B cell (primary cell): ENCODE results near the gene ARL2. TPM values are rescaled to one million over a fixed set of nuclear protein-coding genes. Genes with fewer than 3 reads are reported as not detected.
A peak's percentile ranks its signal among the peaks of the same experiment; 100 is the strongest.

Experiments used
- ATAC-seq: fragments of 200-7000 bp; cut with Tn5 transposase; one replicate; pipeline ENCODE4 v1.10.0; 2021; ENCODE audit warnings: low read depth, mild to moderate bottlenecking, moderate number of reproducible peaks, moderate library complexity
- CTCF ChIA-PET: fragments of 350-600 bp; sonication (Branson Sonifier 250); formaldehyde crosslinking; loops from one replicate; lab custom pipeline; 2021; ENCODE audit warnings: antibody characterized with exemption, inconsistent platforms; lab: Charles Lee
- POLR2A ChIA-PET: fragments of 350-600 bp; sonication (Branson Sonifier 250); formaldehyde crosslinking; loops from one replicate; lab custom pipeline; 2021; ENCODE audit warnings: antibody characterized with exemption; lab: Charles Lee
- DNase-seq: peaks from one replicate; pipeline ENCODE4 v3.0.0; 2013
- H2AFZ ChIP-seq: 2 replicates; pipeline ENCODE4 v1.6.1; 2012; ENCODE audit warnings: mild to moderate bottlenecking, low read depth, low read length; ENCODE audit not compliant: insufficient read depth, poor library complexity, severe bottlenecking
- H3K27ac ChIP-seq, 2 donors: 1 replicate in 1 of 2; 2 replicates in 1 of 2; pipeline ENCODE4 v1.5.1; 2012 to 2013; ENCODE audit warnings: low read length in 2 of 2, mild to moderate bottlenecking in 2 of 2, moderate library complexity in 1 of 2
- H3K27me3 ChIP-seq, 4 experiments: fragments of 200-600 bp in 1 of 4; sonication (generic) in 1 of 4; replicated peaks in 1 of 4; 1 replicate in 2 of 4; 2 replicates in 2 of 4; pipeline versions ENCODE4 v1.6.1 to v1.7.0; 2013 to 2016; ENCODE audit warnings: low read length in 3 of 4, mild to moderate bottlenecking in 2 of 4, mixed read lengths in 1 of 4, moderate library complexity in 1 of 4; ENCODE audit not compliant: insufficient read depth in 4 of 4, control insufficient read depth in 3 of 4; ENCODE audit errors: control extremely low read depth in 1 of 4
- H3K36me3 ChIP-seq, 2 experiments: replicated peaks in 1 of 2; 1 replicate in 1 of 2; 2 replicates in 1 of 2; pipeline versions ENCODE4 v1.6.1 to v1.7.1; 2013; ENCODE audit warnings: low read length in 1 of 2; ENCODE audit not compliant: insufficient read depth in 2 of 2, control insufficient read depth in 1 of 2; ENCODE audit errors: control extremely low read depth in 1 of 2, extremely low read depth in 1 of 2
- H3K4me1 ChIP-seq, 2 donors: fragments of 200-600 bp in 1 of 2; sonication (generic) in 1 of 2; 1 replicate in 1 of 2; 2 replicates in 1 of 2; pipeline versions ENCODE4 v1.5.1 to v1.6.1; 2013 to 2017; ENCODE audit warnings: low read length in 2 of 2; ENCODE audit not compliant: control insufficient read depth in 2 of 2, insufficient read depth in 2 of 2
- H3K4me2 ChIP-seq: replicated peaks from 2 replicates; pipeline ENCODE3; 2012; ENCODE audit warnings: mild to moderate bottlenecking, low read depth, low read length; ENCODE audit not compliant: poor library complexity, severe bottlenecking
- H3K4me3 ChIP-seq, 5 experiments: fragments of 200-600 bp in 1 of 5; sonication (generic) in 1 of 5; 1 replicate in 3 of 5; 2 replicates in 2 of 5; pipeline versions ENCODE4 v1.5.1 to v1.7.0; 2011 to 2016; ENCODE audit warnings: low read length in 4 of 5, mild to moderate bottlenecking in 4 of 5, low read depth in 2 of 5, control low read depth in 1 of 5, moderate library complexity in 1 of 5; ENCODE audit not compliant: insufficient read depth in 1 of 5; ENCODE audit errors: control extremely low read depth in 1 of 5, extremely low read depth in 1 of 5
- H3K79me2 ChIP-seq: fragments of 200-600 bp; sonication (generic); one replicate; pipeline ENCODE4 v1.6.0; 2016; ENCODE audit warnings: low read length; ENCODE audit not compliant: control insufficient read depth, insufficient read depth
- H3K9ac ChIP-seq: fragments of 200-600 bp; sonication (generic); 2 replicates; pipeline ENCODE4 v1.6.1; 2017; ENCODE audit warnings: mild to moderate bottlenecking, low read length, moderate library complexity
- H3K9me3 ChIP-seq, 3 donors: one replicate each; pipeline versions ENCODE4 v1.6.1 to v1.7.1; 2013; ENCODE audit warnings: low read length in 2 of 3; ENCODE audit not compliant: control insufficient read depth in 2 of 3, insufficient read depth in 1 of 3; ENCODE audit errors: control extremely low read depth in 1 of 3
- H4K20me1 ChIP-seq: 2 replicates; pipeline ENCODE4 v1.6.0; 2012; ENCODE audit warnings: mild to moderate bottlenecking, low read length; ENCODE audit not compliant: insufficient read depth, control insufficient read depth, poor library complexity, severe bottlenecking
- H3K27ac Mint-ChIP-seq: one replicate; pipeline ENCODE4 v1.8.0; 2021; ENCODE audit warnings: mixed read lengths
- H3K27me3 Mint-ChIP-seq: one replicate; pipeline ENCODE4 v1.8.0; 2021; ENCODE audit warnings: mixed read lengths
- H3K4me1 Mint-ChIP-seq: one replicate; pipeline ENCODE4 v1.8.0; 2021; ENCODE audit warnings: mixed read lengths
- H3K4me3 Mint-ChIP-seq: one replicate; pipeline ENCODE4 v1.8.0; 2021; ENCODE audit warnings: mixed read lengths
- H3K9me3 Mint-ChIP-seq: one replicate; pipeline ENCODE4 v1.8.0; 2022; ENCODE audit warnings: mixed read lengths; ENCODE audit not compliant: insufficient read depth
- CTCF ChIP-seq: fragments of 200-600 bp; IDR thresholded peaks from one replicate; pipeline ENCODE4 v1.8.0; 2022; ENCODE audit warnings: antibody characterized with exemption, mild to moderate bottlenecking
- EZH2 ChIP-seq: IDR thresholded peaks from 2 replicates; pipeline ENCODE4 v1.6.1; 2012; ENCODE audit warnings: borderline replicate concordance, low read depth, mild to moderate bottlenecking, moderate library complexity, low read length; ENCODE audit not compliant: insufficient read depth, poor library complexity, severe bottlenecking
- WGBS: methylation state at CpG from one replicate; pipeline ENCODE4 v1.1.5; 2013; ENCODE audit warnings: missing lambda C conversion rate; ENCODE audit not compliant: insufficient coverage; 5-methylcytosine and 5-hydroxymethylcytosine counted together
- intact Hi-C: fragments of 100-400 bp; cut with micrococcal nuclease; formaldehyde crosslinking; loops from one replicate; pipeline ENCODE4 v1.10.0; 2022
- polyA plus RNA-seq: library from polyadenylated mRNA; depleted of rRNA; stranded (reverse); fragments of >200 nt; gene quantifications from 2 replicates; pipeline ENCODE4 v1.2.3, GENCODE V29; 2012
- total RNA-seq, 2 donors: library from RNA; stranded (reverse); fragments of 120-200 nt in 1 of 2; gene quantifications; 1 replicate in 1 of 2; 2 replicates in 1 of 2; pipeline versions ENCODE4 v1.2.3 to v1.2.4, GENCODE V29; 2013 to 2022

ARL2 gene
- total and polyA plus RNA-seq, 2 donors (not counting 1 experiment from before 2014, with no cell fraction given), result 43.4 to 53.6 TPM

- ATAC-seq, result peak; percentile 22
- no peak overlapping the region for H3K9ac ChIP-seq
Measured at GRCh38 chr11:64970731-64971151, 43.2 kb upstream of the ARL2 start.

More at GRCh38 chr11:64970731-64971151, 43.2 kb upstream of the ARL2 start:
- Histone ChIP-seq H4K20me1 (no peaks in the 10 kb centered on the region), H2AFZ (no peak overlapping the region), H3K27ac (no peak overlapping the region), H3K9me3 (no peaks in the 10 kb centered on the region), H3K4me1 (peaks cover 31 to 40% of the 10 kb centered on the region in 2 donors), H3K36me3 (no peaks in the 10 kb centered on the region), H3K79me2 (no peaks in the 10 kb centered on the region), H3K4me3 (no peak overlapping the region), H3K27me3 (peaks cover 0 to 3% (median 1%) of the 10 kb centered on the region in 4 experiments), H3K4me2 (no peak overlapping the region)
- peaks cover 27% of the 10 kb centered on the region for H3K4me1 Mint-ChIP-seq
- intact Hi-C loops, result loop anchor here (5.0 kb wide), 1 partner anchor 53 kb away; the partner anchor contains the start of gene ATG2A
- WGBS, result 81% methylated on average over 7 of the region's 8 CpGs
- no peak for TF ChIP-seq CTCF
- TF ChIP-seq EZH2, result no peak
- CTCF ChIA-PET, result no interaction called here
- peak overlapping the region; percentile 82 for H3K4me3 Mint-ChIP-seq
- H3K27me3 Mint-ChIP-seq, result peaks cover 3% of the 10 kb centered on the region
- no peak for DNase-seq
- POLR2A ChIA-PET, result interaction anchor here (0.7 kb wide), 2 partner anchors 69 to 93 kb away, joined by 7 to 8 read pairs; no protein-coding TSS in a partner anchor
- H3K9me3 Mint-ChIP-seq, result no peaks in the 10 kb centered on the region
- peak overlapping the region; percentile 79 for H3K27ac Mint-ChIP-seq
